Muscle layer of duodenum (tissue), 2 donors: Measurements from ENCODE around the gene OFD1.

ENCODE experiments used
- H3K27ac ChIP-seq: one replicate; pipeline ENCODE4 v1.7.0; 2013; ENCODE audit warnings: mild to moderate bottlenecking, low read length
- H3K27me3 ChIP-seq: one replicate; pipeline ENCODE4 v1.7.0; 2013; ENCODE audit warnings: low read depth, mild to moderate bottlenecking, control low read depth, low read length
- H3K36me3 ChIP-seq, 2 donors: one replicate each; pipeline ENCODE4 v1.7.0; 2013; ENCODE audit warnings: low read length in 2 of 2, control low read depth in 1 of 2, mild to moderate bottlenecking in 1 of 2; ENCODE audit not compliant: insufficient read depth in 2 of 2, control insufficient read depth in 1 of 2
- H3K4me1 ChIP-seq, 2 donors: one replicate each; pipeline ENCODE4 v1.7.0; 2013; ENCODE audit warnings: low read length in 2 of 2, mild to moderate bottlenecking in 2 of 2, control low read depth in 1 of 2, moderate library complexity in 1 of 2; ENCODE audit not compliant: insufficient read depth in 2 of 2, control insufficient read depth in 1 of 2
- H3K4me3 ChIP-seq, 2 donors: one replicate each; pipeline ENCODE4 v1.7.0; 2013; ENCODE audit warnings: low read length in 2 of 2, low read depth in 1 of 2, mild to moderate bottlenecking in 1 of 2
- H3K9me3 ChIP-seq, 2 donors: one replicate each; pipeline ENCODE4 v1.7.0; 2013; ENCODE audit warnings: low read length in 2 of 2, control low read depth in 1 of 2, mild to moderate bottlenecking in 1 of 2; ENCODE audit not compliant: control insufficient read depth in 1 of 2
- donor health status: healthy.

Gene OFD1

GRCh38 chrX:13805241-13805640, 70.7 kb downstream of the OFD1 start:
- Histone ChIP-seq H3K9me3 (no peaks in the 10 kb centered on the region), H3K27ac (no peak overlapping the region), H3K27me3 (no peaks in the 10 kb centered on the region), H3K36me3 (no peaks in the 10 kb centered on the region), H3K4me1 (no peaks in the 10 kb centered on the region), H3K4me3 (no peak overlapping the region)

GRCh38 chrX:13808293-13808692, 73.7 kb downstream of the OFD1 start:
- Histone ChIP-seq H3K36me3 (no peaks in the 10 kb centered on the region), H3K9me3 (no peaks in the 10 kb centered on the region), H3K27me3 (no peaks in the 10 kb centered on the region), H3K4me1 (no peaks in the 10 kb centered on the region), H3K4me3 (no peak overlapping the region), H3K27ac (no peak overlapping the region)

GRCh38 chrX:13808865-13809264, 74.3 kb downstream of the OFD1 start:
- Histone ChIP-seq H3K27me3 (no peaks in the 10 kb centered on the region), H3K27ac (no peak overlapping the region), H3K9me3 (no peaks in the 10 kb centered on the region), H3K4me1 (no peaks in the 10 kb centered on the region), H3K36me3 (no peaks in the 10 kb centered on the region), H3K4me3 (no peak overlapping the region)

GRCh38 chrX:13815664-13816063, 81.1 kb downstream of the OFD1 start:
- Histone ChIP-seq H3K27ac (no peak overlapping the region), H3K9me3 (no peaks in the 10 kb centered on the region), H3K4me3 (no peak overlapping the region), H3K36me3 (no peaks in the 10 kb centered on the region), H3K27me3 (no peaks in the 10 kb centered on the region), H3K4me1 (no peaks in the 10 kb centered on the region)

GRCh38 chrX:13816176-13816575, 81.6 kb downstream of the OFD1 start:
- no peak overlapping the region for H3K4me3 ChIP-seq

GRCh38 chrX:13816643-13817627, 82.4 kb downstream of the OFD1 start, which contains the start of gene GPM6B:
Gene GPM6B, minus strand, starts transcription at chrX:13817093. Its CDS starts 189 bp downstream, at chrX:13816904.
- Histone ChIP-seq H3K27ac (no peak within 1 kb of the TSS), H3K4me1 (no peaks in the 10 kb centered on the region), H3K27me3 (no peaks in the 10 kb centered on the region), H3K9me3 (no peaks in the 10 kb centered on the region), H3K4me3 (no peak within 1 kb of the TSS), H3K36me3 (no peaks in the 10 kb centered on the region)

More at GRCh38 chrX:13816176-13816575, 81.6 kb downstream of the OFD1 start:
- Histone ChIP-seq H3K27ac (no peak overlapping the region), H3K27me3 (no peaks in the 10 kb centered on the region), H3K4me1 (no peaks in the 10 kb centered on the region), H3K36me3 (no peaks in the 10 kb centered on the region), H3K9me3 (no peaks in the 10 kb centered on the region)
